BLaER1 treated with 17β-estradiol and CSF1 and Interleukin-3, amounts not matched to agents 10 nM and 100 nM (cell line): ENCODE data around the gene ACTL7B.
A peak's percentile ranks its signal among the peaks of the same experiment; 100 is the strongest.

Experiments used
- H3K27ac ChIP-seq, 11 experiments: shearing (Covaris generic); formaldehyde crosslinking; 2 replicates each; pipeline ENCODE4 v1.8.1; 2022
- H3K27me3 ChIP-seq, 11 experiments: shearing (Covaris generic); formaldehyde crosslinking; 2 replicates each; pipeline ENCODE4 v1.8.1; 2022
- H3K36me3 ChIP-seq, 11 experiments: shearing (Covaris generic); formaldehyde crosslinking; 2 replicates each; pipeline ENCODE4 v1.8.1; 2022
- H3K4me1 ChIP-seq, 10 experiments: shearing (Covaris generic); formaldehyde crosslinking; 2 replicates each; pipeline ENCODE4 v1.8.1; 2022
- H3K4me2 ChIP-seq, 11 experiments: shearing (Covaris generic); formaldehyde crosslinking; 2 replicates each; pipeline ENCODE4 v1.8.1; 2022
- H3K4me3 ChIP-seq, 10 experiments: shearing (Covaris generic); formaldehyde crosslinking; 2 replicates each; pipeline ENCODE4 v1.8.1; 2022
- H3K9ac ChIP-seq, 11 experiments: shearing (Covaris generic); formaldehyde crosslinking; 2 replicates each; pipeline ENCODE4 v1.8.1; 2022
- H3K9me3 ChIP-seq, 11 experiments: shearing (Covaris generic); formaldehyde crosslinking; replicated peaks in 1 of 11; 2 replicates each; pipeline ENCODE4 v1.8.1; 2022
- H4K20me1 ChIP-seq, 11 experiments: shearing (Covaris generic); formaldehyde crosslinking; 2 replicates each; pipeline ENCODE4 v1.8.1; 2022
- Cebpa-rat ChIP-seq, 11 experiments: shearing (Covaris generic); IDR thresholded peaks; 2 replicates each; pipeline ENCODE4 v1.8.1; 2022

ACTL7B gene

DNA sequence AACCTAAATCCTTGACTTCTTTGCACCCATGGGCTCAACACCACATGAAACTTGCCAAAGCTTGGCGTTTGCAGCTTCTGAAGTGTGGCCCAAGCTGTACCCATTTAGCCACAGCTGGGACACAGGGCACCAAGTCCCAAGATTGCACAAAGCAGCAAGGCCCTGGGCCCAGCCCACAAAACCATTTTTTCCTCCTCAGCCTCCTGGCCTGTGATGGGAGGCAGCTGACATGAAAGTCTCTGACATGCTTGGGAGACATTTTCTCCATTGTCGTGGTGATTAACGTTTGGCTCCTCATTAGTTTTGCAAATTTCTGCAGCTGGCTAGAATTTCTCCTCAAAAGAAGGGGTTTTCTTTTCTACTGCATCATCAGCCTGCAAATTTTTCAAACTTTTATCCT lies 32.0 kb downstream of the ACTL7B start:
- H3K9me3 ChIP-seq, result peaks cover 29 to 66% (median 41%) of the 10 kb centered on the region in 11 experiments
- no peak for TF ChIP-seq Cebpa-rat (IDR thresholded peaks at IDR 0.05)
- no peak overlapping the region for H3K4me2 ChIP-seq
- no peak overlapping the region for H3K27ac ChIP-seq
- peaks cover 0 to 14% (median 0%) of the 10 kb centered on the region in 11 experiments; a peak in 4 of 22 replicates for H3K36me3 ChIP-seq
- peak overlapping the region in 1 of 10 experiments; percentile 43; a peak in 1 of 20 replicates for H3K4me3 ChIP-seq
- H3K27me3 ChIP-seq, result no peaks in the 10 kb centered on the region
- no peak overlapping the region for H3K9ac ChIP-seq
- peaks cover 0 to 24% (median 11%) of the 10 kb centered on the region in 10 experiments; a peak in 15 of 20 replicates for H3K4me1 ChIP-seq
- no peaks in the 10 kb centered on the region for H4K20me1 ChIP-seq

DNA sequence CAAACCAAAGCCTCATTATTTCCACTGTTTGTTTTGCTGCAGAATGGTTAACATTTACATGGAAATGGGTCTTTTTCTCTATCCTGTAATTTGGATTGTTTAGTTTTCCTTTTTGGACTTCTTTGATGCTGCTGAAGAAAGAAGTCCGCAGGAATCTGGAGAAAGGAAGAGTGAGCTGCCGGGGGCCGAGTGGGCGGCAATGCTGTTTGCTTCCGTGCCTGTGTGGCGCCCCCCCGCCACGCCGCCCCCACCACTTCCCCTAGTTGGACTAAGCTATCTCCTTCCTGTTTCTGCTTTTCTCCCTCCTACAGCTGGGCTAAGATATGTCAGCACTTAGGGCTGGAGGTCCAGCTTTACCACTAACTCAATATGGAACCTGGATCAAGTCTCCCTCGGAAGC lies 39.7 kb downstream of the ACTL7B start:
- Histone ChIP-seq H3K4me3 (peak overlapping the region in 2 of 10 experiments; percentile 0 to 29; a peak in 2 of 20 replicates), H3K27ac (peak overlapping the region; percentile 0 to 92 (median 84); a peak in 18 of 22 replicates), H3K9me3 (peaks cover 0 to 41% (median 12%) of the 10 kb centered on the region in 11 experiments; a peak in 13 of 22 replicates), H3K9ac (peak overlapping the region in 6 of 11 experiments; percentile 22 to 50 (median 38); a peak in 8 of 22 replicates), H3K27me3 (no peaks in the 10 kb centered on the region), H3K4me1 (peaks cover 16 to 88% (median 65%) of the 10 kb centered on the region in 10 experiments), H3K4me2 (peak overlapping the region; percentile 50 to 85 (median 65)), H4K20me1 (no peaks in the 10 kb centered on the region), H3K36me3 (no peaks in the 10 kb centered on the region)
- no peak for TF ChIP-seq Cebpa-rat (IDR thresholded peaks at IDR 0.05)

GRCh38 chr9:108815156-108815555 lies 40.6 kb downstream of the ACTL7B start:
- peak overlapping the region in 8 of 11 experiments; percentile 59 to 85 (median 70); a peak in 11 of 22 replicates for H3K4me2 ChIP-seq
- peaks cover 16 to 81% (median 65%) of the 10 kb centered on the region in 10 experiments for H3K4me1 ChIP-seq
- no peaks in the 10 kb centered on the region for H3K36me3 ChIP-seq
- peaks cover 0 to 32% (median 9%) of the 10 kb centered on the region in 11 experiments; a peak in 13 of 22 replicates for H3K9me3 ChIP-seq
- H3K27ac ChIP-seq, result peak overlapping the region in 6 of 11 experiments; percentile 44 to 92 (median 88); a peak in 8 of 22 replicates
- no peaks in the 10 kb centered on the region for H4K20me1 ChIP-seq
- H3K9ac ChIP-seq, result no peak overlapping the region; a peak in 1 of 22 replicates
- TF ChIP-seq Cebpa-rat (IDR thresholded peaks at IDR 0.05), result no peak
- H3K27me3 ChIP-seq, result no peaks in the 10 kb centered on the region
- no peak overlapping the region for H3K4me3 ChIP-seq

- Histone ChIP-seq H3K36me3 (no peaks in the 10 kb centered on the region), H3K9me3 (peaks cover 0 to 21% (median 5%) of the 10 kb centered on the region in 11 experiments; a peak in 12 of 22 replicates), H3K27me3 (no peaks in the 10 kb centered on the region), H3K4me3 (no peak overlapping the region), H3K9ac (peak overlapping the region in 3 of 11 experiments; percentile 4 to 23 (median 6); a peak in 2 of 22 replicates), H3K4me1 (peaks cover 16 to 70% (median 58%) of the 10 kb centered on the region in 10 experiments), H3K27ac (peak overlapping the region in 7 of 11 experiments; percentile 13 to 56 (median 36); a peak in 12 of 22 replicates), H3K4me2 (peak overlapping the region in 7 of 11 experiments; percentile 3 to 58 (median 39); a peak in 12 of 22 replicates), H4K20me1 (no peaks in the 10 kb centered on the region)
- TF ChIP-seq Cebpa-rat (IDR thresholded peaks at IDR 0.05), result no peak
Observed at GRCh38 chr9:108813951-108814601, 41.7 kb downstream of the ACTL7B start.

DNA sequence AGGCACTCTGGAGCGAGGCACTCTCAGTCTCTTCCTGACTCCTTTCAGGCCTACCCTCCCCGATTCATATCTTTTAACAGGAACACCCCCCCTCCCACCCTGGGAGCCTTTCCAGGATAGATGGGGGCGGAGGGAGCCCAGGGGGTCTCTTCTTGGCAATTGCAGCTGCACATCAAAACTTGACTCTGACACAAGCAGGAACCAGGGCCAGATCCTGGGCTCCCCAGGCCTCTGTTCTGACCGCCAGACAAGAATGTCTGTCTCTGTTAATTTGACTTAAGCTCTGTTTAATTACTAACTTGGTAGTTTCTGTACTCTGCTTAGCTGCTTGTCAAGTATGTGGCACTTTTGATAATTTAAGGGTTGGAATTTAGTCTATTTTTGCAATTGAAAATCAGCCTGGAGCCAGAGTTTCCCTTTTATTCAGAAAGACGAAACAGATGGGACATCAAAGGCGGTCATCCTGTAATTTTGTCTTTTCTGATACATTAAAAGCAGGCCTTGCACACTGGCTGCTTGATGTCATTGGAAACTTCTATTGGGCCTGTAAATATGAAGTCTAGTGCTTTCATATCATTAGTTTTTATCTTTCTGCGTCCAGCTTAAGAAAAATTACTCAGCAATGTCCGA lies 43.3 kb downstream of the ACTL7B start:
- Histone ChIP-seq H3K4me3 (no peak overlapping the region), H3K4me2 (peak overlapping the region in 3 of 11 experiments; percentile 39 to 58 (median 43); a peak in 3 of 22 replicates), H4K20me1 (no peaks in the 10 kb centered on the region), H3K9ac (no peak overlapping the region), H3K27me3 (no peaks in the 10 kb centered on the region), H3K9me3 (peaks cover 0 to 11% (median 0%) of the 10 kb centered on the region in 11 experiments; a peak in 7 of 22 replicates), H3K36me3 (no peaks in the 10 kb centered on the region), H3K27ac (0 out of 22 replicates have a peak overlapping the region, but pooled peaks of 1 of the 11 experiments have one; percentile 52), H3K4me1 (peaks cover 10 to 56% (median 44%) of the 10 kb centered on the region in 10 experiments)
- no peak for TF ChIP-seq Cebpa-rat (IDR thresholded peaks at IDR 0.05)

DNA sequence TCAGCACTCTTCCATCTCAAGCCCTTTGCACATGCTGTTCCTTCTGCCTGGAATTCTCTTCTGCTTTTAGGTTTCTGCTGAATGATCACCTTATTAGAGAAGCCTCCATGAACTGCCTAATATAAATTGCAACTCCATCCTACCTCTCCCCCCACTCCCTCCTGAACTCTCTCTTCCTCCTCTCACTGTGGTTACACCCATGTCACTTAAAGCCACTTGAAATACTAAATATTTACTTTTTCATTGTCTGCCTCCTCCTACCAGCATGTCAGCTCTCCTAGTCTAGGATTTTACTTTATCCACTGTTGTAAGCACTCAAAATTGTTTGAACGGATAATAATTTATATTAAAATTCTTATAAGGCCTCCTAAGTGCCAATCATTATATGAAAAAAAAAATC lies 43.8 kb downstream of the ACTL7B start:
- H3K36me3 ChIP-seq, result no peaks in the 10 kb centered on the region
- peaks cover 0 to 5% (median 0%) of the 10 kb centered on the region in 11 experiments; a peak in 5 of 22 replicates for H3K9me3 ChIP-seq
- no peak overlapping the region for H3K4me3 ChIP-seq
- H3K9ac ChIP-seq, result no peak overlapping the region
- no peak overlapping the region for H3K27ac ChIP-seq
- H4K20me1 ChIP-seq, result no peaks in the 10 kb centered on the region
- TF ChIP-seq Cebpa-rat (IDR thresholded peaks at IDR 0.05), result no peak
- peak overlapping the region in 1 of 11 experiments; percentile 1; a peak in 1 of 22 replicates for H3K4me2 ChIP-seq
- H3K4me1 ChIP-seq, result peaks cover 10 to 51% (median 39%) of the 10 kb centered on the region in 10 experiments
- H3K27me3 ChIP-seq, result no peaks in the 10 kb centered on the region

DNA sequence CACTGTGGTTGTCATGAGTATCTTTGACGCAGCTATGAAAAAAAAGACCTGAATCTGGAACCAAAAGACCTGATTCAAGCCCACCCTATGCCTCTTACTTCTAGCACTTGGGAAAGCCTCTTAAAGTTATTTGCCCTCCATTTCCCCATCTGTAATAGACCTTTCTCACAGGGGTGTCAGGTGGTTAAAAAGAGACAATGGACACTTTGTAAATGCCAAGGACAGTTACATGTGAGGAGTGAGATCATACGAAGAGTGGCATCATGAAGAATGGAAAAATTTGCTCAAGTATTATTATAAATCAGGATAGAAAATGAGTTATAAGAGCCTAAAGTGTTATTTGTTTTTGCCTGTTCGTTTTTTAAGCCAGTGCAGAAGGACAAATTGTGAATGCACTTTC lies 46.5 kb downstream of the ACTL7B start:
- no peaks in the 10 kb centered on the region for H3K27me3 ChIP-seq
- H3K27ac ChIP-seq, result no peak overlapping the region
- H3K4me1 ChIP-seq, result peaks cover 0 to 24% (median 14%) of the 10 kb centered on the region in 10 experiments; a peak in 12 of 20 replicates
- H3K36me3 ChIP-seq, result no peaks in the 10 kb centered on the region
- no peak for TF ChIP-seq Cebpa-rat (IDR thresholded peaks at IDR 0.05)
- no peaks in the 10 kb centered on the region for H4K20me1 ChIP-seq
- H3K9ac ChIP-seq, result no peak overlapping the region
- H3K9me3 ChIP-seq, result no peaks in the 10 kb centered on the region
- no peak overlapping the region for H3K4me3 ChIP-seq
- no peak overlapping the region for H3K4me2 ChIP-seq
